GM23338 (cell line): ENCODE results near the gene AGXT. TPM values are rescaled to one million over a fixed set of nuclear protein-coding genes. Genes with fewer than 3 reads are reported as not detected.

ENCODE experiments used
- ATAC-seq: fragments of 200-7000 bp; cut with Tn5 transposase; 3 replicates; pipeline ENCODE4 v1.9.1; 2020
- DNase-seq: peaks from one replicate; pipeline ENCODE4 v3.0.0-alpha.2; 2015; ENCODE audit warnings: low spot score
- H2AFZ ChIP-seq: fragments of 200-600 bp; sonication (generic); 2 replicates; pipeline ENCODE4 v1.8.0; 2016; ENCODE audit warnings: antibody characterized with exemption, mild to moderate bottlenecking, moderate library complexity
- H3F3A ChIP-seq: fragments of 200-600 bp; sonication (generic); replicated peaks from 2 replicates; pipeline ENCODE4 v1.8.0; 2017; ENCODE audit warnings: antibody characterized with exemption, mixed run types, low read depth
- H3K27ac ChIP-seq: fragments of 200-600 bp; sonication (generic); 2 replicates; pipeline ENCODE4 v1.6.1; 2016; ENCODE audit warnings: low read depth
- H3K27me3 ChIP-seq: fragments of 200-600 bp; sonication (generic); 2 replicates; pipeline ENCODE4 v1.8.0; 2016; ENCODE audit warnings: mild to moderate bottlenecking, mixed run types, moderate library complexity; ENCODE audit not compliant: insufficient read depth
- H3K36me3 ChIP-seq: fragments of 200-600 bp; sonication (generic); 2 replicates; pipeline ENCODE4 v1.8.0; 2016; ENCODE audit warnings: mild to moderate bottlenecking; ENCODE audit not compliant: insufficient read depth
- H3K4me1 ChIP-seq: fragments of 200-600 bp; sonication (generic); 2 replicates; pipeline ENCODE4 v1.8.0; 2016; ENCODE audit warnings: mild to moderate bottlenecking, moderate library complexity; ENCODE audit not compliant: insufficient read depth
- H3K4me2 ChIP-seq: fragments of 200-600 bp; sonication (generic); 2 replicates; pipeline ENCODE4 v1.7.1; 2017; ENCODE audit warnings: mixed run types
- H3K4me3 ChIP-seq: fragments of 200-600 bp; sonication (generic); 2 replicates; pipeline ENCODE4 v1.6.1; 2016; ENCODE audit warnings: mixed run types
- H3K79me2 ChIP-seq: fragments of 200-600 bp; sonication (generic); replicated peaks from 2 replicates; pipeline ENCODE4 v1.8.0; 2017; ENCODE audit warnings: mild to moderate bottlenecking; ENCODE audit not compliant: insufficient read depth
- H3K9me2 ChIP-seq: fragments of 200-600 bp; sonication (generic); 2 replicates; pipeline ENCODE4 v1.8.0; 2017; ENCODE audit not compliant: insufficient read depth
- H4K20me1 ChIP-seq: fragments of 200-600 bp; sonication (generic); replicated peaks from 2 replicates; pipeline ENCODE4 v1.8.0; 2017; ENCODE audit warnings: mild to moderate bottlenecking; ENCODE audit not compliant: insufficient read depth
- H3K27ac Mint-ChIP-seq: 2 replicates; pipeline ENCODE4 v1.8.0; 2020; ENCODE audit warnings: inconsistent platforms, mild to moderate bottlenecking, moderate library complexity, mixed read lengths
- H3K27me3 Mint-ChIP-seq: 3 replicates; pipeline ENCODE4 v1.8.0; 2022; ENCODE audit warnings: low read depth, mild to moderate bottlenecking, moderate library complexity, mixed read lengths, inconsistent platforms; ENCODE audit not compliant: insufficient read depth, poor library complexity
- H3K36me3 Mint-ChIP-seq: 3 replicates; pipeline ENCODE4 v1.8.0; 2021; ENCODE audit warnings: low read depth, mild to moderate bottlenecking, inconsistent platforms, moderate library complexity, mixed read lengths
- H3K4me1 Mint-ChIP-seq: 3 replicates; pipeline ENCODE4 v1.8.0; 2020; ENCODE audit warnings: mild to moderate bottlenecking, inconsistent platforms, mixed read lengths
- H3K4me3 Mint-ChIP-seq: 3 replicates; pipeline ENCODE4 v1.8.0; 2021; ENCODE audit warnings: moderate library complexity, mild to moderate bottlenecking, inconsistent platforms, mixed read lengths
- H3K9me3 Mint-ChIP-seq: 3 replicates; pipeline ENCODE4 v1.8.0; 2020; ENCODE audit warnings: moderate library complexity, mild to moderate bottlenecking, inconsistent platforms, mixed read lengths
- CREB1 ChIP-seq: fragments of 250-450 bp; sonication (Bioruptor Pico); IDR thresholded peaks from 2 replicates; pipeline ENCODE4 v1.5.0; 2020; ENCODE audit warnings: low read depth, mild to moderate bottlenecking, moderate library complexity
- EZH2 ChIP-seq: fragments of 200-600 bp; sonication (generic); IDR thresholded peaks from one replicate; pipeline ENCODE4 v1.8.0; 2017; ENCODE audit warnings: antibody characterized with exemption, mild to moderate bottlenecking, low read depth; ENCODE audit not compliant: unreplicated experiment
- EZH2phosphoT487 ChIP-seq: fragments of 200-600 bp; sonication (generic); IDR thresholded peaks from one replicate; pipeline ENCODE4 v1.8.1; 2018; ENCODE audit warnings: antibody characterized with exemption; ENCODE audit not compliant: unreplicated experiment
- POLR2AphosphoS5 ChIP-seq: IDR thresholded peaks from 2 replicates; pipeline ENCODE4 v1.6.1; 2016; ENCODE audit warnings: antibody characterized with exemption, low read depth
- STAT1 ChIP-seq: IDR thresholded peaks from one replicate; pipeline ENCODE4 v1.6.1; 2016; ENCODE audit warnings: antibody characterized with exemption; ENCODE audit not compliant: unreplicated experiment
- ZNF114 ChIP-seq: fragments of 250-450 bp; sonication (Bioruptor Pico); IDR thresholded peaks from 2 replicates; pipeline ENCODE4 v1.5.0; 2020; ENCODE audit warnings: mild to moderate bottlenecking, moderate library complexity
- ZNF331 ChIP-seq: fragments of 250-450 bp; sonication (Bioruptor Pico); IDR thresholded peaks from 2 replicates; pipeline ENCODE4 v1.5.0; 2020; ENCODE audit warnings: low read depth, mild to moderate bottlenecking, moderate library complexity
- polyA plus RNA-seq: library from polyadenylated mRNA; unstranded; fragments of >200 nt; fragmentation: Nextera tagmentation; extraction: Ambion mirVana; gene quantifications from 2 replicates; pipeline ENCODE4 v1.2.1, GENCODE V29; 2016
- total RNA-seq: library from RNA; depleted of rRNA; stranded (reverse); fragments of >200 nt; shearing (Covaris generic); gene quantifications from 2 replicates; pipeline ENCODE4 v1.2.3, GENCODE V29; 2014
- TF ChIP-seq, protein P1 (sequence below): fragments of 250-450 bp; sonication (Bioruptor Pico); IDR thresholded peaks from 2 replicates; pipeline ENCODE4 v1.5.0; 2020; ENCODE audit warnings: mild to moderate bottlenecking, moderate library complexity
- TF ChIP-seq, protein P2 (sequence below): IDR thresholded peaks from one replicate; pipeline ENCODE4 v1.6.1; 2018; ENCODE audit warnings: antibody characterized with exemption; ENCODE audit not compliant: unreplicated experiment
- TF ChIP-seq, protein P3 (sequence below): IDR thresholded peaks from 2 replicates; pipeline ENCODE4 v1.6.1; 2016; ENCODE audit warnings: antibody characterized with exemption
- TF ChIP-seq, protein P4 (sequence below), 2 experiments: fragments of 200-600 bp in 1 of 2; sonication (generic) in 1 of 2; conservative IDR thresholded peaks; 2 replicates each; pipeline versions ENCODE4 v1.5.1 to v1.6.1; 2016 to 2017; ENCODE audit warnings: antibody characterized with exemption in 2 of 2, low read depth in 2 of 2, mild to moderate bottlenecking in 2 of 2, moderate library complexity in 1 of 2

The AGXT gene
- total and polyA plus RNA-seq, 2 experiments from 2014 or later, result not detected

DNA sequence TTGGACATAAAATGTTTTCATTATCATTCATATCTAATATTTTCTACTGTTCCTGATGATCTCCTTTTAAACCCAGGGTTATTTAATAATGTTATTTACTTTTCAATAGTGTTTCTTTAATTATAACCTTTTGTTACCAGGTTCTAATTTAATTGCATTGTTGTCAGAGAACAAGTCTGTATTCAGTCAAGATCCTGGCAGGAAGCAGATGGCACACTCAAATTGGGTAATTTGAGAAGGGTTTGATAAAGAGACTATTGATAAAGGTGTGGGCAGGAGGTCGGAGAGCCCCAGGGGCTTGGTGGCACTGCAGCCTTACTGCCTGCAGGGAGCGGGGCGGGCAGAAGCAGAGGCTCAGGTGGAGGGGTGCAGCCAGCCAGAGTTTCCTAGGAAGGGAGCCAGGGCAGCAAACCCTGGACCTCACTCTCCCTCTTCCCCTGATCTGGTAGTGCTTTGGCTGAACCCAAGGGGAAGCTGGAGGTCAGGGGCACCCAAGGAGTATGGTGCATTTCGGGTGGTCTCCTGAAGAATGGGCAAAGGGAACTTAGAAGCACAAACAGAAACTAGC lies 46.3 kb upstream of the AGXT start (continued):
- TF ChIP-seq, protein P1, sequence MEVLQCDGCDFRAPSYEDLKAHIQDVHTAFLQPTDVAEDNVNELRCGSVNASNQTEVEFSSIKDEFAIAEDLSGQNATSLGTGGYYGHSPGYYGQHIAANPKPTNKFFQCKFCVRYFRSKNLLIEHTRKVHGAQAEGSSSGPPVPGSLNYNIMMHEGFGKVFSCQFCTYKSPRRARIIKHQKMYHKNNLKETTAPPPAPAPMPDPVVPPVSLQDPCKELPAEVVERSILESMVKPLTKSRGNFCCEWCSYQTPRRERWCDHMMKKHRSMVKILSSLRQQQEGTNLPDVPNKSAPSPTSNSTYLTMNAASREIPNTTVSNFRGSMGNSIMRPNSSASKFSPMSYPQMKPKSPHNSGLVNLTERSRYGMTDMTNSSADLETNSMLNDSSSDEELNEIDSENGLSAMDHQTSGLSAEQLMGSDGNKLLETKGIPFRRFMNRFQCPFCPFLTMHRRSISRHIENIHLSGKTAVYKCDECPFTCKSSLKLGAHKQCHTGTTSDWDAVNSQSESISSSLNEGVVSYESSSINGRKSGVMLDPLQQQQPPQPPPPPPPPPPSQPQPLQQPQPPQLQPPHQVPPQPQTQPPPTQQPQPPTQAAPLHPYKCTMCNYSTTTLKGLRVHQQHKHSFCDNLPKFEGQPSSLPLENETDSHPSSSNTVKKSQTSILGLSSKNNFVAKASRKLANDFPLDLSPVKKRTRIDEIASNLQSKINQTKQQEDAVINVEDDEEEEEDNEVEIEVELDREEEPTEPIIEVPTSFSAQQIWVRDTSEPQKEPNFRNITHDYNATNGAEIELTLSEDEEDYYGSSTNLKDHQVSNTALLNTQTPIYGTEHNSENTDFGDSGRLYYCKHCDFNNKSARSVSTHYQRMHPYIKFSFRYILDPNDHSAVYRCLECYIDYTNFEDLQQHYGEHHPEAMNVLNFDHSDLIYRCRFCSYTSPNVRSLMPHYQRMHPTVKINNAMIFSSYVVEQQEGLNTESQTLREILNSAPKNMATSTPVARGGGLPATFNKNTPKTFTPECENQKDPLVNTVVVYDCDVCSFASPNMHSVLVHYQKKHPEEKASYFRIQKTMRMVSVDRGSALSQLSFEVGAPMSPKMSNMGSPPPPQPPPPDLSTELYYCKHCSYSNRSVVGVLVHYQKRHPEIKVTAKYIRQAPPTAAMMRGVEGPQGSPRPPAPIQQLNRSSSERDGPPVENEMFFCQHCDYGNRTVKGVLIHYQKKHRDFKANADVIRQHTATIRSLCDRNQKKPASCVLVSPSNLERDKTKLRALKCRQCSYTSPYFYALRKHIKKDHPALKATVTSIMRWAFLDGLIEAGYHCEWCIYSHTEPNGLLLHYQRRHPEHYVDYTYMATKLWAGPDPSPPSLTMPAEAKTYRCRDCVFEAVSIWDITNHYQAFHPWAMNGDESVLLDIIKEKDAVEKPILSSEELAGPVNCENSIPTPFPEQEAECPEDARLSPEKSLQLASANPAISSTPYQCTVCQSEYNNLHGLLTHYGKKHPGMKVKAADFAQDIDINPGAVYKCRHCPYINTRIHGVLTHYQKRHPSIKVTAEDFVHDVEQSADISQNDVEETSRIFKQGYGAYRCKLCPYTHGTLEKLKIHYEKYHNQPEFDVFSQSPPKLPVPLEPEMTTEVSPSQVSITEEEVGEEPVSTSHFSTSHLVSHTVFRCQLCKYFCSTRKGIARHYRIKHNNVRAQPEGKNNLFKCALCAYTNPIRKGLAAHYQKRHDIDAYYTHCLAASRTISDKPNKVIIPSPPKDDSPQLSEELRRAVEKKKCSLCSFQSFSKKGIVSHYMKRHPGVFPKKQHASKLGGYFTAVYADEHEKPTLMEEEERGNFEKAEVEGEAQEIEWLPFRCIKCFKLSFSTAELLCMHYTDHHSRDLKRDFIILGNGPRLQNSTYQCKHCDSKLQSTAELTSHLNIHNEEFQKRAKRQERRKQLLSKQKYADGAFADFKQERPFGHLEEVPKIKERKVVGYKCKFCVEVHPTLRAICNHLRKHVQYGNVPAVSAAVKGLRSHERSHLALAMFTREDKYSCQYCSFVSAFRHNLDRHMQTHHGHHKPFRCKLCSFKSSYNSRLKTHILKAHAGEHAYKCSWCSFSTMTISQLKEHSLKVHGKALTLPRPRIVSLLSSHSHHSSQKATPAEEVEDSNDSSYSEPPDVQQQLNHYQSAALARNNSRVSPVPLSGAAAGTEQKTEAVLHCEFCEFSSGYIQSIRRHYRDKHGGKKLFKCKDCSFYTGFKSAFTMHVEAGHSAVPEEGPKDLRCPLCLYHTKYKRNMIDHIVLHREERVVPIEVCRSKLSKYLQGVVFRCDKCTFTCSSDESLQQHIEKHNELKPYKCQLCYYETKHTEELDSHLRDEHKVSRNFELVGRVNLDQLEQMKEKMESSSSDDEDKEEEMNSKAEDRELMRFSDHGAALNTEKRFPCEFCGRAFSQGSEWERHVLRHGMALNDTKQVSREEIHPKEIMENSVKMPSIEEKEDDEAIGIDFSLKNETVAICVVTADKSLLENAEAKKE (CRISPR knock-in tag), result no peak
- TF ChIP-seq POLR2AphosphoS5, result no peak
- no peak for TF ChIP-seq ZNF331 (CRISPR knock-in tag)

DNA sequence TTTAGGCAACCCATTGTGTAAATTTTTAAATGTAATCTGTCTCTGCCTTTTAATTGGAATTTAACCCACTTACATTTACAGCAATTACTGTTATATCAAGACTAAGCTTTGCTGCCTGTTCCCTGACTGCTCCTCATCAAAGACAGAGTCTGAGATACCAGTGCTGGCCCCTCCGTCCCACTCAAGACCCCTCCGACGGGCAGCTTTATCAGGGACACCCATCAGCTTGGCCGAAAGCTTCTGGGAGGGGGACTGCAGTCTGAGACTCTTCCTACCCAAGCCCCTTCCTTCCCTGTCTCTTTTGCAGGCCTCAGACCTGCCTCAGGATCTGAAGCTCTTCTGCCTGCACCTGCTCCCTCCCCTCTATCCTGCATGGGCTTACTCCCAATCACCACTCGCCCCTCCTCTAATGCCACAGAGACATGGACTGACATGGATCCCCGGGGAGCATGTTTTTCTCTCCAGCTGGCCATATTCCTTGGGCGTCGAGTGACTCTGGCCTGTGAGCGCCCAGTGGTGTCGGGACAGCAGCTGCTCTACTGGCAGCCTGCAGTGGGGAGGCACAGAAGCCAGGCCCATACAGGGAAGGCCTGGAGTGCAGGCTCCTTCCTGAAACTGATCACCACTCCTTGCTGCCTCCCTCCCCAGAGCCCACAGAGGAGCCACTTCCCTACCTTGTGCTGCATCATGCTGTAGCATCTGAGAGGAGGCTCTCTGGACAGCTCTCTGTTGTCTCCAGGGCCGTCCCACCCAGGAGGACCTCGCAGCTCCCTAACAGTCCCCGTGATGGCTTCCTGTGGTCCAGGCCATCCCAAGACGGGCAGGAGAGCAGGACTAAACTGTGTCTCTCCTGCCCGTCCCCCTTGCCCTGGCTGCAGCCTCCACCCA lies 44.9 kb upstream of the AGXT start:
- DNase-seq, result no peak
- H3K36me3 Mint-ChIP-seq, result peaks cover 5% of the 10 kb centered on the region; the same call in 2 of the 3 replicates
- no peak overlapping the region for H3K27ac Mint-ChIP-seq
- H2AFZ ChIP-seq, result no peak overlapping the region
- no peak overlapping the region for H3K4me2 ChIP-seq
- H3K79me2 ChIP-seq, result peaks cover 4% of the 10 kb centered on the region
- peaks cover 6% of the 10 kb centered on the region; the same call in 2 of the 3 replicates for H3K9me3 Mint-ChIP-seq
- no peak overlapping the region; the same call in 2 of the 3 replicates for H3K4me3 Mint-ChIP-seq
- H3K27me3 Mint-ChIP-seq, result peaks cover 8% of the 10 kb centered on the region
- H3K9me2 ChIP-seq, result no peaks in the 10 kb centered on the region
- H3K27ac ChIP-seq, result no peak overlapping the region
- peaks cover 37% of the 10 kb centered on the region for H3K27me3 ChIP-seq
- no peak overlapping the region for H3K4me3 ChIP-seq
- ATAC-seq, result no peak
- no peaks in the 10 kb centered on the region for H3K36me3 ChIP-seq
- peaks cover 10% of the 10 kb centered on the region; the same call in 1 of the 2 replicates for H3K4me1 ChIP-seq
- H4K20me1 ChIP-seq, result no peaks in the 10 kb centered on the region
- 0 out of 2 replicates have a peak, but pooled peaks cover 3% of the 10 kb centered on the region for H3F3A ChIP-seq
- H3K4me1 Mint-ChIP-seq, result peaks cover 15% of the 10 kb centered on the region
- TF ChIP-seq EZH2phosphoT487 (no peak), ZNF114 (CRISPR knock-in tag) (no peak), STAT1 (no peak), CREB1 (no peak), EZH2 (no peak)
- TF ChIP-seq, protein P2, sequence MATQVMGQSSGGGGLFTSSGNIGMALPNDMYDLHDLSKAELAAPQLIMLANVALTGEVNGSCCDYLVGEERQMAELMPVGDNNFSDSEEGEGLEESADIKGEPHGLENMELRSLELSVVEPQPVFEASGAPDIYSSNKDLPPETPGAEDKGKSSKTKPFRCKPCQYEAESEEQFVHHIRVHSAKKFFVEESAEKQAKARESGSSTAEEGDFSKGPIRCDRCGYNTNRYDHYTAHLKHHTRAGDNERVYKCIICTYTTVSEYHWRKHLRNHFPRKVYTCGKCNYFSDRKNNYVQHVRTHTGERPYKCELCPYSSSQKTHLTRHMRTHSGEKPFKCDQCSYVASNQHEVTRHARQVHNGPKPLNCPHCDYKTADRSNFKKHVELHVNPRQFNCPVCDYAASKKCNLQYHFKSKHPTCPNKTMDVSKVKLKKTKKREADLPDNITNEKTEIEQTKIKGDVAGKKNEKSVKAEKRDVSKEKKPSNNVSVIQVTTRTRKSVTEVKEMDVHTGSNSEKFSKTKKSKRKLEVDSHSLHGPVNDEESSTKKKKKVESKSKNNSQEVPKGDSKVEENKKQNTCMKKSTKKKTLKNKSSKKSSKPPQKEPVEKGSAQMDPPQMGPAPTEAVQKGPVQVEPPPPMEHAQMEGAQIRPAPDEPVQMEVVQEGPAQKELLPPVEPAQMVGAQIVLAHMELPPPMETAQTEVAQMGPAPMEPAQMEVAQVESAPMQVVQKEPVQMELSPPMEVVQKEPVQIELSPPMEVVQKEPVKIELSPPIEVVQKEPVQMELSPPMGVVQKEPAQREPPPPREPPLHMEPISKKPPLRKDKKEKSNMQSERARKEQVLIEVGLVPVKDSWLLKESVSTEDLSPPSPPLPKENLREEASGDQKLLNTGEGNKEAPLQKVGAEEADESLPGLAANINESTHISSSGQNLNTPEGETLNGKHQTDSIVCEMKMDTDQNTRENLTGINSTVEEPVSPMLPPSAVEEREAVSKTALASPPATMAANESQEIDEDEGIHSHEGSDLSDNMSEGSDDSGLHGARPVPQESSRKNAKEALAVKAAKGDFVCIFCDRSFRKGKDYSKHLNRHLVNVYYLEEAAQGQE, result no peak
- TF ChIP-seq, protein P3, sequence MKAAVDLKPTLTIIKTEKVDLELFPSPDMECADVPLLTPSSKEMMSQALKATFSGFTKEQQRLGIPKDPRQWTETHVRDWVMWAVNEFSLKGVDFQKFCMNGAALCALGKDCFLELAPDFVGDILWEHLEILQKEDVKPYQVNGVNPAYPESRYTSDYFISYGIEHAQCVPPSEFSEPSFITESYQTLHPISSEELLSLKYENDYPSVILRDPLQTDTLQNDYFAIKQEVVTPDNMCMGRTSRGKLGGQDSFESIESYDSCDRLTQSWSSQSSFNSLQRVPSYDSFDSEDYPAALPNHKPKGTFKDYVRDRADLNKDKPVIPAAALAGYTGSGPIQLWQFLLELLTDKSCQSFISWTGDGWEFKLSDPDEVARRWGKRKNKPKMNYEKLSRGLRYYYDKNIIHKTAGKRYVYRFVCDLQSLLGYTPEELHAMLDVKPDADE, result no peak
- TF ChIP-seq, protein P4, sequence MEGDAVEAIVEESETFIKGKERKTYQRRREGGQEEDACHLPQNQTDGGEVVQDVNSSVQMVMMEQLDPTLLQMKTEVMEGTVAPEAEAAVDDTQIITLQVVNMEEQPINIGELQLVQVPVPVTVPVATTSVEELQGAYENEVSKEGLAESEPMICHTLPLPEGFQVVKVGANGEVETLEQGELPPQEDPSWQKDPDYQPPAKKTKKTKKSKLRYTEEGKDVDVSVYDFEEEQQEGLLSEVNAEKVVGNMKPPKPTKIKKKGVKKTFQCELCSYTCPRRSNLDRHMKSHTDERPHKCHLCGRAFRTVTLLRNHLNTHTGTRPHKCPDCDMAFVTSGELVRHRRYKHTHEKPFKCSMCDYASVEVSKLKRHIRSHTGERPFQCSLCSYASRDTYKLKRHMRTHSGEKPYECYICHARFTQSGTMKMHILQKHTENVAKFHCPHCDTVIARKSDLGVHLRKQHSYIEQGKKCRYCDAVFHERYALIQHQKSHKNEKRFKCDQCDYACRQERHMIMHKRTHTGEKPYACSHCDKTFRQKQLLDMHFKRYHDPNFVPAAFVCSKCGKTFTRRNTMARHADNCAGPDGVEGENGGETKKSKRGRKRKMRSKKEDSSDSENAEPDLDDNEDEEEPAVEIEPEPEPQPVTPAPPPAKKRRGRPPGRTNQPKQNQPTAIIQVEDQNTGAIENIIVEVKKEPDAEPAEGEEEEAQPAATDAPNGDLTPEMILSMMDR (conservative IDR thresholded peaks at IDR 0.05; ENCODE audit: low read depth in 2 of 2), result no peak
